ENCODE results near the gene NIPBL. TPM values are rescaled to one million over a fixed set of nuclear protein-coding genes. Genes with fewer than 3 reads are reported as not detected.

Gene NIPBL
- total RNA-seq, 1 experiment from 2014 or later = 48.3 TPM

DNA sequence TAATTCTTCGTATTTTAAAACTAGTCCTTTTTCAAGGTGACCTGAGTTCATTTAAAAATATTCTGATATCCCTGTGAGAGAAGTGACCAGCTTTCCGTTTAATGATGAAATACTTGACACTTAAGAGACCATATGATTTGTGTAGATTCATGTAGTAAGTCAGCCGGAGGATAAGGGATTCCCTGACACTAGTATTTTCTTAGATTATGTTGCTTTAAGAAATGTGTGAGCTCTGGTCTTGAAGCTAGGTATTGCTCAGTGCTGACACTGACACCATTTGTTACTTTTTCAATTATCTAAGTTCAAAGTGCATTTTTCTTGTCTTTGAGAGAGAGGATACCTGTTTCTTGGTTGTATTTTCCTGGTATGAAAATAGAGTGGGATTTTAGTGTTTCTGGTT, 4.2 kb downstream of the NIPBL start (continued):
- TF ChIP-seq AR (CRISPR knock-in tag; IDR thresholded peaks at IDR 0.05) (no peak), JUN (CRISPR knock-in tag; IDR thresholded peaks at IDR 0.05) (no peak), MLX (CRISPR knock-in tag; IDR thresholded peaks at IDR 0.05) (no peak), ARID4B (CRISPR knock-in tag; IDR thresholded peaks at IDR 0.05; ENCODE audit: borderline replicate concordance) (no peak), SP1 (CRISPR knock-in tag; conservative IDR thresholded peaks at IDR 0.05) (no peak), USF2 (CRISPR knock-in tag; IDR thresholded peaks at IDR 0.05) (no peak), NR2C2 (CRISPR knock-in tag; IDR thresholded peaks at IDR 0.05) (no peak), ZNF423 (CRISPR knock-in tag; IDR thresholded peaks at IDR 0.05) (no peak), OVOL2 (CRISPR knock-in tag; IDR thresholded peaks at IDR 0.05; ENCODE audit: borderline replicate concordance) (no peak)

DNA sequence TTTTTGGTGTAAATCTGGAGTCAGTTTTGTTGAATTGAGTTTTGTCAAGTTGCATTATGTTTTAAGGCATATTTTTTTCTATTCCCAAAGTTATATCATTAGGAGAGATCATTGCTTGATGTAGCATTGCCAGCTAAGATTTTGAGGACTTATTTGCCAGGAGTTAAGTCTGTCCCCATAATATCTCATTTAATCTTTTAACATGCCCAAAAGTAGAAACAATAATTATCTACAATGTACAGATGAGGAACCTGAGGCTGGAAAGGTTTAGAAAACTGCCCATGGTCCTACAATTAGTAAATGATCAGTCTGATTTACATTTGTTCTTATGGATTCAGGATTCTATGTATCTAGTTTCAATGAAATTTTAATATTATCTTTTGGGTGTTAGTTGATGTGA, 4.7 kb downstream of the NIPBL start:
- Mint-ChIP-seq H3K9me3 (peaks cover 6% of the 10 kb centered on the region), H3K36me3 (peaks cover 9% of the 10 kb centered on the region), H3K27me3 (ENCODE audit: low read depth) (no peaks in the 10 kb centered on the region), H3K4me3 (no peak overlapping the region), H3K4me1 (peaks cover 42% of the 10 kb centered on the region), H3K27ac (no peak overlapping the region)
- ATAC-seq = no peak
- CTCF ChIA-PET = no interaction called here
- DNase-seq (ENCODE audit: low spot score) = no peak
- TF ChIP-seq TEAD1 (CRISPR knock-in tag; IDR thresholded peaks at IDR 0.05) = no peak
- TF ChIP-seq MLX (CRISPR knock-in tag; IDR thresholded peaks at IDR 0.05) = no peak
- TF ChIP-seq ELF4 (CRISPR knock-in tag; IDR thresholded peaks at IDR 0.05; ENCODE audit: low read depth) = no peak
- TF ChIP-seq MAX (CRISPR knock-in tag; IDR thresholded peaks at IDR 0.05) = no peak
- no peak for TF ChIP-seq PRRX2 (CRISPR knock-in tag; IDR thresholded peaks at IDR 0.05)
- TF ChIP-seq EMX1 (CRISPR knock-in tag; IDR thresholded peaks at IDR 0.05) = no peak
- no peak for TF ChIP-seq ZNF423 (CRISPR knock-in tag; IDR thresholded peaks at IDR 0.05)
- POLR2A ChIA-PET = no interaction called here

- CTCF ChIA-PET = interaction anchor here (1.1 kb wide), 1 partner anchor 64 kb away, joined by 3 read pairs; no protein-coding TSS in a partner anchor
- H3K4me1 Mint-ChIP-seq = peaks cover 42% of the 10 kb centered on the region
- H3K27me3 Mint-ChIP-seq (ENCODE audit: low read depth) = no peaks in the 10 kb centered on the region
- peaks cover 6% of the 10 kb centered on the region for H3K9me3 Mint-ChIP-seq
- peaks cover 9% of the 10 kb centered on the region for H3K36me3 Mint-ChIP-seq
- POLR2A ChIA-PET = no interaction called here
- no peak overlapping the region for H3K4me3 Mint-ChIP-seq
- no peak overlapping the region for H3K27ac Mint-ChIP-seq
- no peak for ATAC-seq
- DNase-seq (ENCODE audit: low spot score) = no peak
- TF ChIP-seq ZNF423 (CRISPR knock-in tag; IDR thresholded peaks at IDR 0.05) (no peak), TEAD1 (CRISPR knock-in tag; IDR thresholded peaks at IDR 0.05) (no peak), ATF3 (CRISPR knock-in tag; conservative IDR thresholded peaks at IDR 0.05) (no peak), RELA (CRISPR knock-in tag; IDR thresholded peaks at IDR 0.05; ENCODE audit: borderline replicate concordance) (no peak), PRDM15 (CRISPR knock-in tag; IDR thresholded peaks at IDR 0.05) (no peak), ETV6 (CRISPR knock-in tag; IDR thresholded peaks at IDR 0.05) (no peak)
Measured at GRCh38 chr5:36881807-36882206, 5.2 kb downstream of the NIPBL start.

Data from WTC11 (cell line).